SK-N-SH (cell line): Measurements from ENCODE around the gene CD36. TPM values are rescaled to one million over a fixed set of nuclear protein-coding genes. Genes with fewer than 3 reads are reported as not detected.

ENCODE experiments used
- CTCF ChIA-PET: fragments of 300-600, 350-600 bp; formaldehyde crosslinking; extraction: SDS; loops from one replicate; lab custom pipeline; 2021; lab: Yijun Ruan, JAX
- POLR2A ChIA-PET: fragments of 350-600 bp; sonication (Branson Sonifier 250); formaldehyde crosslinking; extraction: SDS; loops from one replicate; lab custom pipeline; 2020; ENCODE audit warnings: antibody characterized with exemption, inconsistent platforms; lab: Yijun Ruan, JAX
- DNase-seq: peaks from one replicate; pipeline ENCODE4 v3.0.0; 2012
- H2AFZ ChIP-seq: fragments of 200-600 bp; sonication (generic); 2 replicates; pipeline ENCODE4 v1.8.1; 2016; ENCODE audit warnings: antibody characterized with exemption, mild to moderate bottlenecking, low read depth
- H3F3A ChIP-seq: fragments of 200-600 bp; sonication (generic); replicated peaks from 2 replicates; pipeline ENCODE3; 2016; ENCODE audit warnings: antibody characterized with exemption, mild to moderate bottlenecking; ENCODE audit not compliant: insufficient read depth
- H3K27ac ChIP-seq, 2 experiments: fragments of 200-500 bp in 1 of 2; fragments of 200-600 bp in 1 of 2; sonication (Bioruptor generic) in 1 of 2; sonication (generic), shearing (Covaris generic) in 1 of 2; 2 replicates each; pipeline versions ENCODE4 v1.5.1 to v1.6.1; 2014 to 2016; ENCODE audit warnings: low read depth in 2 of 2, inconsistent platforms in 1 of 2, low read length in 1 of 2, mild to moderate bottlenecking in 1 of 2, mixed read lengths in 1 of 2
- H3K27me3 ChIP-seq: fragments of 200-600 bp; sonication (generic), shearing (Covaris generic); 2 replicates; pipeline ENCODE4 v1.6.1; 2016; ENCODE audit warnings: mixed run types; ENCODE audit not compliant: insufficient read depth
- H3K36me3 ChIP-seq, 2 experiments: fragments of 200-500 bp in 1 of 2; fragments of 200-600 bp in 1 of 2; sonication (Bioruptor generic) in 1 of 2; sonication (generic) in 1 of 2; replicated peaks in 1 of 2; 2 replicates each; pipeline versions ENCODE3 to v1.5.1; 2014 to 2016; ENCODE audit warnings: low read length in 1 of 2, mild to moderate bottlenecking in 1 of 2; ENCODE audit not compliant: insufficient read depth in 2 of 2, control insufficient read depth in 1 of 2
- H3K4me1 ChIP-seq, 2 experiments: fragments of 200-500 bp in 1 of 2; fragments of 200-600 bp in 1 of 2; sonication (Bioruptor generic) in 1 of 2; sonication (generic), shearing (Covaris generic) in 1 of 2; 2 replicates each; pipeline versions ENCODE4 v1.5.1 to v1.6.1; 2014 to 2016; ENCODE audit warnings: low read depth in 1 of 2, low read length in 1 of 2, mixed run types in 1 of 2; ENCODE audit not compliant: insufficient read depth in 2 of 2, control insufficient read depth in 1 of 2
- H3K4me2 ChIP-seq: fragments of 200-600 bp; sonication (generic), shearing (Covaris generic); 2 replicates; pipeline ENCODE4 v1.6.1; 2017; ENCODE audit warnings: mixed run types
- H3K4me3 ChIP-seq, 2 experiments: fragments of 200-500 bp in 1 of 2; fragments of 200-600 bp in 1 of 2; sonication (Bioruptor generic) in 1 of 2; sonication (generic), shearing (Covaris generic) in 1 of 2; 2 replicates each; pipeline versions ENCODE4 v1.5.1 to v1.8.1; 2014 to 2016; ENCODE audit warnings: low read depth in 2 of 2, inconsistent platforms in 1 of 2, low read length in 1 of 2, mild to moderate bottlenecking in 1 of 2, mixed read lengths in 1 of 2, moderate library complexity in 1 of 2
- H3K79me2 ChIP-seq: fragments of 200-600 bp; sonication (generic); 2 replicates; pipeline ENCODE4 v1.8.1; 2017; ENCODE audit warnings: mild to moderate bottlenecking; ENCODE audit not compliant: insufficient read depth
- H3K9ac ChIP-seq: fragments of 200-600 bp; sonication (generic); 2 replicates; pipeline ENCODE4 v1.6.1; 2017; ENCODE audit warnings: mixed run types
- H3K9me2 ChIP-seq: fragments of 200-600 bp; sonication (generic); 2 replicates; pipeline ENCODE4 v1.6.1; 2017; ENCODE audit warnings: mixed run types
- H3K9me3 ChIP-seq: fragments of 200-600 bp; sonication (generic); 2 replicates; pipeline ENCODE4 v1.6.1; 2017; ENCODE audit warnings: mixed run types, mild to moderate bottlenecking, moderate library complexity
- H4K20me1 ChIP-seq: fragments of 200-600 bp; sonication (generic); 2 replicates; pipeline ENCODE4 v1.6.1; 2017; ENCODE audit warnings: mild to moderate bottlenecking, mixed run types; ENCODE audit not compliant: insufficient read depth
- CHD2 ChIP-seq: fragments of 150-350 bp; IDR thresholded peaks from 2 replicates; pipeline ENCODE4 v1.6.1; 2018; ENCODE audit warnings: low read length; ENCODE audit not compliant: partially characterized antibody
- ELF1 ChIP-seq: IDR thresholded peaks from 2 replicates; pipeline ENCODE4 v1.4.0; 2012
- FOXM1 ChIP-seq: IDR thresholded peaks from 2 replicates; pipeline ENCODE4 v1.4.0; 2012; ENCODE audit warnings: low read depth, mild to moderate bottlenecking
- GABPA ChIP-seq: IDR thresholded peaks from 2 replicates; pipeline ENCODE4 v1.4.0; 2012; ENCODE audit warnings: low read depth, mild to moderate bottlenecking
- JUND ChIP-seq: IDR thresholded peaks from 2 replicates; pipeline ENCODE4 v1.4.0; 2012
- MEF2A ChIP-seq: IDR thresholded peaks from 2 replicates; pipeline ENCODE4 v1.4.0; 2012; ENCODE audit warnings: low read depth, borderline replicate concordance
- PBX3 ChIP-seq: IDR thresholded peaks from 2 replicates; pipeline ENCODE4; 2012
- POLR2AphosphoS5 ChIP-seq: IDR thresholded peaks from 2 replicates; pipeline ENCODE4 v1.6.1; 2012; ENCODE audit warnings: low read depth, low read length
- RCOR1 ChIP-seq: fragments of 150-350 bp; IDR thresholded peaks from 2 replicates; pipeline ENCODE4 v1.6.1; 2017; ENCODE audit warnings: antibody characterized with exemption, low read length
- RFX5 ChIP-seq: IDR thresholded peaks from 2 replicates; pipeline ENCODE4 v1.6.1; 2012; ENCODE audit warnings: mild to moderate bottlenecking, improper control_type of control experiment, low read length
- TAF1 ChIP-seq: IDR thresholded peaks from 2 replicates; pipeline ENCODE4 v1.6.1; 2012; ENCODE audit warnings: low read depth, mild to moderate bottlenecking, low read length, moderate library complexity, borderline replicate concordance
- TCF12 ChIP-seq: IDR thresholded peaks from 2 replicates; pipeline ENCODE4 v1.4.0; 2012
- YY1 ChIP-seq: IDR thresholded peaks from 2 replicates; pipeline ENCODE4 v1.4.0; 2012; ENCODE audit warnings: low read depth, mild to moderate bottlenecking
- ZBTB33 ChIP-seq: IDR thresholded peaks from 2 replicates; pipeline ENCODE4 v1.4.0; 2012; ENCODE audit warnings: low read depth, borderline replicate concordance
- WGBS: methylation state at CpG from one replicate; pipeline ENCODE4 v1.1.6; 2017; ENCODE audit warnings: low lambda C conversion rate; 5-methylcytosine and 5-hydroxymethylcytosine counted together
- polyA plus RNA-seq, 3 experiments: library from polyadenylated mRNA; depleted of rRNA; stranded (reverse); fragments of >200 nt; gene quantifications; 2 replicates each; pipeline ENCODE4 v1.2.3, GENCODE V29; 2012

Gene CD36
- polyA plus RNA-seq, 1 of the 3 experiments (the other 2 are of a cell fraction) = 0.10 TPM

GRCh38 chr7:80634505-80634904, 3.9 kb upstream of the CD36 start:
- no peak for TF ChIP-seq CHD2
- no peak for TF ChIP-seq TCF12
- no peak for TF ChIP-seq TAF1
- no peak for TF ChIP-seq FOXM1
- no peak for TF ChIP-seq ELF1
- TF ChIP-seq RCOR1 = no peak
- TF ChIP-seq MEF2A = no peak
- TF ChIP-seq JUND = no peak
- TF ChIP-seq PBX3 = no peak
- POLR2A ChIA-PET = no interaction called here
- no peaks in the 10 kb centered on the region for H3K27me3 ChIP-seq
- no peak overlapping the region for H3K9ac ChIP-seq
- H3F3A ChIP-seq = no peaks in the 10 kb centered on the region
- no peak overlapping the region for H3K4me2 ChIP-seq
- H3K79me2 ChIP-seq = no peaks in the 10 kb centered on the region
- peaks cover 8% of the 10 kb centered on the region for H3K9me3 ChIP-seq
- no peak overlapping the region for H3K4me3 ChIP-seq
- 0 out of 2 replicates have a peak, but pooled peaks cover 4% of the 10 kb centered on the region for H3K9me2 ChIP-seq
- no peaks in the 10 kb centered on the region for H4K20me1 ChIP-seq
- H3K36me3 ChIP-seq = no peaks in the 10 kb centered on the region
- DNase-seq = no peak
- no peak overlapping the region for H3K27ac ChIP-seq
- CTCF ChIA-PET = no interaction called here
- H3K4me1 ChIP-seq = peaks cover 3 to 4% of the 10 kb centered on the region in 2 experiments; a peak in 2 of 4 replicates
- WGBS = 79% methylated on average over 2 of the region's 2 CpGs
- H2AFZ ChIP-seq = peak overlapping the region; percentile 65

- no peak for TF ChIP-seq POLR2AphosphoS5
- TF ChIP-seq TCF12 = peak; percentile 62
- TF ChIP-seq, all 33 proteins: peak for 1
- no peak for DNase-seq
- H4K20me1 ChIP-seq = no peaks in the 10 kb centered on the region
- no peak overlapping the region for H2AFZ ChIP-seq
- CTCF ChIA-PET = no interaction called here
- POLR2A ChIA-PET = no interaction called here
- H3K4me3 ChIP-seq = no peak overlapping the region
- WGBS = 59% methylated on average over 1 of the region's 1 CpG
- H3F3A ChIP-seq = no peaks in the 10 kb centered on the region
- H3K4me2 ChIP-seq = no peak overlapping the region
- H3K4me1 ChIP-seq = peaks cover 3 to 4% of the 10 kb centered on the region in 2 experiments; a peak in 2 of 4 replicates
- no peak overlapping the region for H3K9ac ChIP-seq
- H3K27ac ChIP-seq = no peak overlapping the region
- 0 out of 2 replicates have a peak, but pooled peaks cover 4% of the 10 kb centered on the region for H3K9me2 ChIP-seq
- no peaks in the 10 kb centered on the region for H3K36me3 ChIP-seq
- peaks cover 14% of the 10 kb centered on the region for H3K9me3 ChIP-seq
- no peaks in the 10 kb centered on the region for H3K27me3 ChIP-seq
- no peaks in the 10 kb centered on the region for H3K79me2 ChIP-seq
Measured at GRCh38 chr7:80635533-80635932, 2.9 kb upstream of the CD36 start.

DNA sequence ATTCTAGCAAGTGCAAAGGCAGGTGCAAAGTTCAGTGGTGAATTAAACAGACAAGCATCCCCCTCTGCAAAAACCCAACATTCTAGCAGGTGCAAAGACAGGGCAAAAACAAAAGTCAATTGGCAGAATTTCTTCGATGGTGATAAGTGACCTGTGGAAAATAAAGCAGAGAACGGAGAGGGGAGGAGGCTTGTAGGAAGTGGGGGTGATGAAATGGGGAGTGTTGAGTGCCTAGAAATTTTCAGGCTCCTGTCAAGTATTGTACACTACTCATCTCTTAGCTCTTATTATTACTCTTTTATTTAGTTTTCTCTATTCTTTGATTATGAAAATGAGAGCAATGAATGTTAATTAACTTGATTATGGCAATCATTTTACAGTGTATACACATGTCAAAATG, 2.4 kb upstream of the CD36 start:
- Histone ChIP-seq H3K9ac (no peak overlapping the region), H2AFZ (no peak overlapping the region), H3K79me2 (no peaks in the 10 kb centered on the region), H3F3A (peaks cover 3% of the 10 kb centered on the region), H4K20me1 (no peaks in the 10 kb centered on the region), H3K36me3 (no peaks in the 10 kb centered on the region), H3K4me3 (no peak overlapping the region), H3K27ac (no peak overlapping the region; a peak in 1 of 4 replicates), H3K9me3 (peaks cover 14% of the 10 kb centered on the region), H3K9me2 (0 out of 2 replicates have a peak, but pooled peaks cover 4% of the 10 kb centered on the region), H3K4me1 (peaks cover 3 to 7% of the 10 kb centered on the region in 2 experiments; a peak in 2 of 4 replicates), H3K27me3 (no peaks in the 10 kb centered on the region), H3K4me2 (no peak overlapping the region)
- ChIA-PET POLR2A (no interaction called here), CTCF (interaction anchor here (1.5 kb wide), 1 partner anchor 207 kb away, joined by 4 read pairs; no protein-coding TSS in a partner anchor)
- TF ChIP-seq TAF1 (no peak), YY1 (no peak), ZBTB33 (no peak), TCF12 (no peak), GABPA (no peak), RFX5 (no peak)
- DNase-seq = no peak
- WGBS = 97% methylated on average over 2 of the region's 2 CpGs
